NCI-H748 treated with DMSO at 0.1 percent for 48 hours (cell line): ENCODE measurements around the gene MET.
"Not testable (repeated sequence)": the region's sequence is repeated elsewhere in the genome, so short reads cannot be mapped to it uniquely, and the experiment has no call there.

Experiments
- DNase-seq: peaks from one replicate; lab custom pipeline; 2025; lab: John Stamatoyannopoulos, UW

MET gene

GRCh38 chr7:116752305-116753074 lies 80.5 kb downstream of the MET start:
- no peak for DNase-seq

DNA sequence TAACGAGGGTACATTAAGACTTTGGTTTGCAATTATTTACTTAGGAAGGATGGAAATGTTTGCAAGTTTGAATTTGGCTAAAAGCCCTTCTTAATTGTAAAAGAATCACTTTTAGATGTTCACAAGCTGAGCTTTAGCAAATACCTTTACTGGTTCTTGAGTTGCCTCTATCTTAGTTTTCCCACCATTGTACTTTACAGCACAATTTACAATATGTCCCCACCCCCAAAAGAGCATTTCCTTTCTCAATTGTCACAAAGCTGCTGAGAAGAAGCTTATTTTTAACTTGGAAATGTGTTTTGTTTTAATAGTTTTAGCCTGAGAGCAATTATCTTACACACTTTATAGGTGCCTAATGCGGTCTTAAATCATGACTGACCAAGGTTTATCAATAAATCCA lies 81.1 kb downstream of the MET start:
- no peak for DNase-seq

- DNase-seq = no peak
Observed at GRCh38 chr7:116754186-116754585, 82.2 kb downstream of the MET start.

DNA sequence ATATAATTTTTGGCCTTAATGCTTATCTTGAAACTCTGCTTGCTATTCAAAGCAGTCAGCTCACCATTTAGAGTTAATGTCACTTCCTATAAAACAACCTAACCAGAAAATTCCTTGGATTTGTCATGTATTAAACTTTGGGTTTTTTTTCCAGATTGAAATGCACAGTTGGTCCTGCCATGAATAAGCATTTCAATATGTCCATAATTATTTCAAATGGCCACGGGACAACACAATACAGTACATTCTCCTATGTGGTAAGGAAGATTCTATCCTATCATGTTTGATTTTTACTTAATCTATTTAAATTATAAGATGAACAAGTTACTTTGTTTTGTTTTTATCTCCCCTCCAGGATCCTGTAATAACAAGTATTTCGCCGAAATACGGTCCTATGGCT lies 85.3 kb downstream of the MET start:
- DNase-seq = no peak

GRCh38 chr7:116759642-116760041 lies 87.6 kb downstream of the MET start:
- not testable (repeated sequence) for DNase-seq

DNA sequence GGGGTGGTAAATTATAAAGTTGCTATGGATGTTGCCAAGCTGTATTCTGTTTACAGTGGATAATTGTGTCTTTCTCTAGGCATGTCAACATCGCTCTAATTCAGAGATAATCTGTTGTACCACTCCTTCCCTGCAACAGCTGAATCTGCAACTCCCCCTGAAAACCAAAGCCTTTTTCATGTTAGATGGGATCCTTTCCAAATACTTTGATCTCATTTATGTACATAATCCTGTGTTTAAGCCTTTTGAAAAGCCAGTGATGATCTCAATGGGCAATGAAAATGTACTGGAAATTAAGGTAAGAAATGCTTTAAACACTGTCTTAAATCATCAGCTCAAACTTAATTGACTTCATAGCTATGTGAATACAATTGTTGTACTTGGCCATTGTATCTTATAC lies 91.0 kb downstream of the MET start:
- DNase-seq = peak; percentile 38

- DNase-seq = no peak
Observed at GRCh38 chr7:116763647-116764046, 91.7 kb downstream of the MET start.

DNA sequence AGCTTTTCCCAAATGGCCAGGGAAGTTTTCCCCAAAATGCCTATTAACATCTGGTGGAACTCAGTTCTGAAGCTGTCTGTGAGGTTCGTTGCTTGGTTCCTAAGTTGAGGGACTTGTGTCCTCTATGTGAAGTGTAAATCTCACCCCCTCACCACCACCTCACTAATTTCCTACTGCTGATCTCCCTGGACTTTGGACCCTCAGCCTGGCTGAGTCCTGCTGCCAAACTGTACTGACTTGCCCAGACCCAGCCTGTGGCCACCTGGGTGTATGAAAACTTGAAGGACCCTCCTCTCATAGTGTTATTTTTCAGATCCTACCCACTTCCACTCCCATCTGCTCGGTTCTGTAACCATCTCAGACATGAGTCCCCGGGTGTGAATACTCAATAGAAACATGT lies 94.9 kb downstream of the MET start:
- DNase-seq = no peak

- DNase-seq = no peak
Observed at GRCh38 chr7:116769546-116769945, 97.5 kb downstream of the MET start.

GRCh38 chr7:116770941-116771340 lies 98.9 kb downstream of the MET start:
- DNase-seq = no peak

- no peak for DNase-seq
Observed at GRCh38 chr7:116771640-116772039, 99.6 kb downstream of the MET start.

- DNase-seq = no peak
Observed at GRCh38 chr7:116772423-116772863, 100.4 kb downstream of the MET start.

DNA sequence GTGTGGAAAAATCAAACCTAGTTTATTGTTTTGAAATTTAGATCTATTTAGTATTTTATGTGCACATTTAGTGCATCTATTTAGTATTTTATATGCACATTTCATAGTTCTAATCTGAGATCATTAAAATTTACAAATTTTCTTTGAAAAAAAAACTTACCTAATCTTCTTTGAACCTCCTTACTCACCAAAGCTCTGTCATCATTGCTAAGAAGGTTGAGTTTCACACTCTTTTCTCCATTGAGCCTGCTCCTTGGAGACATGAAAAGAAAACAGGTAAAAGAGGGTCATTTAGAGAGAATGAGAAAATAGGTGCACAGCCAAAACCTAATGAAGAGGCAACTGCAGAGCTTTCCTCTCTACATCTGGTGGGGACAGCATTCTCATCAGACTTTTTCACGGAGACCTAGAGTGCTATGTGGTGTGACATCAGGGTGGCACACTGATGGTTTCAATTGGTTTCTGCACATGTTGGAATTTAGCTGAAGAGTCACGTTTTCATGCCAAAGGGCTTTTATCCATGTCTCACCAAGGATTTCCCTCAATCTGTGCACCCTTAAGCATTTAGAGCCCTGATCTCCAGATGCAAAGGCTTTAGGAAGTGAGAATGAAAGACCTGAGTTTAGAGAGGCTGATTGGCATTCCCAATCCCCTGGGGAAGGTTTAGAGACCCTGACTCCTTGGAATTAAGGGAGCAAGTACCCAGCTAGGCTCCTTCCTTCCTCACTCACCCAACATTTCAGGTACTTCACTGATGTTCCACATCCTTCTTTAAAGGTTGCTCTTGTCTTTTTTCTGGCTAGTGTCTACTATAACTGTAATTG lies 101.1 kb downstream of the MET start:
- DNase-seq = no peak

DNA sequence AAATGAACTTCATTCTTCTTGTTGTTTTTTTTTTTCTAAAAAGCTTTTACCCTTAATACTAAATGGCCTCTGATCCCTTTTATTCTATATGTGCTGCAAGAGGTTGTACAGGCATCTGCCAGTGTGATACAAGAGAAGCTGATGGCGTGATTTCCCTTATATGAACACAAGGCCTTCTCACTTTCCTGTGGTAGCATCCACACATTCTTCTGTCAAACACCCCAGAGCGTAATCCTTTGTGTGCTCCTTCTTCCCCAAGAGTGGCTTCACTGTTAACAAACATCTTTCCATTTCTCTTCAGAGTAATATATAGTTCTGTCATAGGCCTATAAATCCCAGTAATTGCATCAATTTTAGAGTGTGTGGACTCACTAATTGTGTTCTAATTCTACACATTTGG lies 104.0 kb downstream of the MET start:
- no peak for DNase-seq

- no peak for DNase-seq
Observed at GRCh38 chr7:116776610-116777289, 104.8 kb downstream of the MET start.

GRCh38 chr7:116777651-116778281 lies 105.8 kb downstream of the MET start:
- no peak for DNase-seq

- DNase-seq = no peak
Observed at GRCh38 chr7:116779216-116779615, 107.2 kb downstream of the MET start.

- no peak for DNase-seq
Observed at GRCh38 chr7:116779931-116780330, 107.9 kb downstream of the MET start.

- no peak for DNase-seq
Observed at GRCh38 chr7:116780521-116780920, 108.5 kb downstream of the MET start.

DNA sequence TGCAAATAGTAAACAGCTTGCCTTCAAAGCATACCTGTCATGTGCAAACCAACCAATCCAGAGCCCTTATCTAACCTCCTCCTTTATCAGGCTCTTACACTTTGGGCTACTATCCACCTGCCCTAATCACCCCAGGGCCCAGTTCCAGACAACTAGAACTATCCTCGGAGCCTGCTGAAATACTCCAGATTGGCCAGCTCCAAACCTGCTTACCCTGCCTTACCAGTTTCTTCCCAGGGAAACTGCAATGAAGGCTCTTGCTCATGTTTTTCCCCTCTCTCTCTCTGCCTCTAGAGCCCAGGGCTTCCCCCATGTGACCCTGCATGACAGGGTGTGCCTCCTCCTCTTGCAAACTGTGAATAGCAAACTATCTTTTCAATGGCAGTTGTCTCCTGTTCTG lies 109.0 kb downstream of the MET start:
- no peak for DNase-seq

DNA sequence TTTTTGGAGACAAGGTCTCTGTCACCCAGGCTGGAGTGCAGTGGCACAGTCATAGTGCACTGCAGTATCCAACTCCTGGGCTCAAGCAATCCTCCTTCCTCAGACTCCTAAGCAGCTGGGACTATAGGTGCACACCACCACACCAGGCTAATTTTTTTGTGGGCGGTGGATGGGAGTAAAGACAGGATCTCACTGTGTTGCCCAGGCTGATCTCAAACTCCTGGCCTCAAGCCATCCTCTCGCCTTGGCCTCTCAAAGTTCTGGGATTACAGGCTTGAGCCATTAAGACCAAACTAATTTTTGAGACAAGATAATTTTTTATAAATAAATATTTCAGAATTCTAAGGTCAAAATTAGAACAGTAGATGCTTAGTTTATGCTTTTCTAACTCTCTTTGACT lies 109.6 kb downstream of the MET start:
- no peak for DNase-seq

GRCh38 chr7:116782177-116782711 lies 110.2 kb downstream of the MET start:
- no peak for DNase-seq
